Measurements from ENCODE around the gene RGS8. TPM values are rescaled to one million over a fixed set of nuclear protein-coding genes. Genes with fewer than 3 reads are reported as not detected.

The RGS8 gene
- total and polyA plus RNA-seq, 10 of the 15 experiments (the other 5 are each of a cell fraction or from before 2014, with no cell fraction given), result 0.03 to 0.62 (median 0.33) TPM

DNA sequence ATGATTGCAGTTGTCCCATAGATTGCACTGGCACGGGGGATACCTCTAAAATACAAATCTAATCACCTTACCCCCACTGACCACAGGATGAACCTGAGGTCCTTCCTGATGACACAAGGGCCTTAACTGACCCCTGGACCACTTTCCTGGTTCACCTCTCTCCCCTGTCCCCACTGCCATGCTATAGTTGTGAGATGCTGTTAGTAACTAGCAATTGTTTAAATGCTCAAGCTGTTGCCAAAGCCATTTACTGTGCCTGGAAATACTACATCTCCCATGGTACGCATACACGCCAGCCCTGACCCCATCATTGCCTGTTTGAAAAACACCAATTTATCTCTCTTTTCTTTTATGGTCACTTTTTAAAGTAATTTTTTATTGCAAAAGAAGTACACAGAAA lies 29.1 kb upstream of the RGS8 start:
- 67% methylated on average over 3 of the region's 3 CpGs for WGBS (ENCODE audit: insufficient coverage, insufficient replicate concordance, low lambda C conversion rate, missing lambda C conversion rate)
- DNase-seq (ENCODE audit: low read depth, low spot score), result no peak
- in situ Hi-C loops (cut with MboI) (no loop called here), intact Hi-C loops (cut with micrococcal nuclease; ENCODE audit: unreplicated experiment) (no loop called here)
- H3K36me3 ChIP-seq (ENCODE audit: control insufficient read depth in 2 of 2, insufficient read depth in 2 of 2, low read length in 1 of 2), result no peaks in the 10 kb centered on the region
- SMC1A ChIA-PET (ENCODE audit: uncharacterized antibody, unreplicated experiment), result interaction anchor here (0.7 to 1.4 kb wide), 3 partner anchors 10 to 64 kb away, joined by 3 to 4 read pairs (median 3); no protein-coding TSS in a partner anchor
- H3K79me2 ChIP-seq (ENCODE audit: control insufficient read depth, insufficient read depth, low read length), result no peaks in the 10 kb centered on the region
- no peaks in the 10 kb centered on the region for H3K9me3 ChIP-seq (replicated peaks; ENCODE audit: control insufficient read depth, insufficient read depth, low read length)
- H4K20me1 ChIP-seq (ENCODE audit: control insufficient read depth, insufficient read depth), result no peaks in the 10 kb centered on the region
- FAIRE-seq, result no peak
- no peaks in the 10 kb centered on the region for H3K27me3 ChIP-seq (replicated peaks in 1 of 2; ENCODE audit: control insufficient read depth in 2 of 2, insufficient read depth in 2 of 2, low read length in 1 of 2)
- H3K4me1 ChIP-seq (ENCODE audit: control insufficient read depth, insufficient read depth, low read length), result peaks cover 3% of the 10 kb centered on the region
- RAD21 ChIA-PET (ENCODE audit: unreplicated experiment), result interaction anchor here (0.6 kb wide), 1 partner anchor 22 kb away, joined by 6 read pairs; no protein-coding TSS in a partner anchor
- no peak overlapping the region for H3K4me3 ChIP-seq
- CTCF ChIA-PET, result interaction anchor here (0.7 kb wide), 1 partner anchor 85 kb away, joined by 3 read pairs; no protein-coding TSS in a partner anchor
- H3K4me2 ChIP-seq (ENCODE audit: control insufficient read depth, insufficient read depth), result no peak overlapping the region
- no TSS peak for BruUV-seq (replicated peaks)
- H3K9ac ChIP-seq (ENCODE audit: control insufficient read depth, insufficient read depth, low read length), result no peak overlapping the region
- no peak overlapping the region for H3K27ac ChIP-seq (ENCODE audit: control insufficient read depth, insufficient read depth)
- ATAC-seq, result no peak
- POLR2A ChIA-PET, result no interaction called here
- H2AFZ ChIP-seq (ENCODE audit: control insufficient read depth, low read depth, low read length), result no peak overlapping the region
- TF ChIP-seq, protein P1, sequence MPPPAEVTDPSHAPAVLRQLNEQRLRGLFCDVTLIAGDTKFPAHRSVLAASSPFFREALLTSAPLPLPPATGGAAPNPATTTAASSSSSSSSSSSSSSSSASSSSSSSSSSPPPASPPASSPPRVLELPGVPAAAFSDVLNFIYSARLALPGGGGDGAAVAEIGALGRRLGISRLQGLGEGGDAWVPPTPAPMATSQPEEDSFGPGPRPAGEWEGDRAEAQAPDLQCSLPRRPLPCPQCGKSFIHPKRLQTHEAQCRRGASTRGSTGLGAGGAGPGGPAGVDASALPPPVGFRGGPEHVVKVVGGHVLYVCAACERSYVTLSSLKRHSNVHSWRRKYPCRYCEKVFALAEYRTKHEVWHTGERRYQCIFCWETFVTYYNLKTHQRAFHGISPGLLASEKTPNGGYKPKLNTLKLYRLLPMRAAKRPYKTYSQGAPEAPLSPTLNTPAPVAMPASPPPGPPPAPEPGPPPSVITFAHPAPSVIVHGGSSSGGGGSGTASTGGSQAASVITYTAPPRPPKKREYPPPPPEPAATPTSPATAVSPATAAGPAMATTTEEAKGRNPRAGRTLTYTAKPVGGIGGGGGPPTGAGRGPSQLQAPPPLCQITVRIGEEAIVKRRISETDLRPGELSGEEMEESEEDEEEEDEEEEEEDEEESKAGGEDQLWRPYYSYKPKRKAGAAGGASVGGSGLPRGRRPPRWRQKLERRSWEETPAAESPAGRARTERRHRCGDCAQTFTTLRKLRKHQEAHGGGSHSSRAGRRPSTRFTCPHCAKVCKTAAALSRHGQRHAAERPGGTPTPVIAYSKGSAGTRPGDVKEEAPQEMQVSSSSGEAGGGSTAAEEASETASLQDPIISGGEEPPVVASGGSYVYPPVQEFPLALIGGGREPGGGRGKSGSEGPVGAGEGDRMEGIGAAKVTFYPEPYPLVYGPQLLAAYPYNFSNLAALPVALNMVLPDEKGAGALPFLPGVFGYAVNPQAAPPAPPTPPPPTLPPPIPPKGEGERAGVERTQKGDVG (CRISPR knock-in tag; IDR thresholded peaks at IDR 0.05), result no peak
- TF ChIP-seq, protein P2, sequence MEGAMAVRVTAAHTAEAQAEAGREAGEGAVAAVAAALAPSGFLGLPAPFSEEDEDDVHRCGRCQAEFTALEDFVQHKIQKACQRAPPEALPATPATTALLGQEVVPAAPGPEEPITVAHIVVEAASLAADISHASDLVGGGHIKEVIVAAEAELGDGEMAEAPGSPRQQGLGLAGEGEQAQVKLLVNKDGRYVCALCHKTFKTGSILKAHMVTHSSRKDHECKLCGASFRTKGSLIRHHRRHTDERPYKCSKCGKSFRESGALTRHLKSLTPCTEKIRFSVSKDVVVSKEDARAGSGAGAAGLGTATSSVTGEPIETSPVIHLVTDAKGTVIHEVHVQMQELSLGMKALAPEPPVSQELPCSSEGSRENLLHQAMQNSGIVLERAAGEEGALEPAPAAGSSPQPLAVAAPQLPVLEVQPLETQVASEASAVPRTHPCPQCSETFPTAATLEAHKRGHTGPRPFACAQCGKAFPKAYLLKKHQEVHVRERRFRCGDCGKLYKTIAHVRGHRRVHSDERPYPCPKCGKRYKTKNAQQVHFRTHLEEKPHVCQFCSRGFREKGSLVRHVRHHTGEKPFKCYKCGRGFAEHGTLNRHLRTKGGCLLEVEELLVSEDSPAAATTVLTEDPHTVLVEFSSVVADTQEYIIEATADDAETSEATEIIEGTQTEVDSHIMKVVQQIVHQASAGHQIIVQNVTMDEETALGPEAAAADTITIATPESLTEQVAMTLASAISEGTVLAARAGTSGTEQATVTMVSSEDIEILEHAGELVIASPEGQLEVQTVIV (IDR thresholded peaks at IDR 0.05; ENCODE audit: borderline replicate concordance, partially characterized antibody), result no peak
- TF ChIP-seq MTA2 (IDR thresholded peaks at IDR 0.05; ENCODE audit: low read depth) (no peak), CEBPZ (IDR thresholded peaks at IDR 0.05; ENCODE audit: low read depth, low read length) (no peak), SREBF2 (IDR thresholded peaks at IDR 0.05; ENCODE audit: low read length) (no peak), ESRRA (IDR thresholded peaks at IDR 0.05; ENCODE audit: low read length) (no peak), TBL1XR1 (IDR thresholded peaks at IDR 0.05; ENCODE audit: low read depth, low read length) (no peak), MYC (IDR thresholded peaks at IDR 0.05; ENCODE audit: insufficient read depth, insufficient read length, insufficient replicate concordance, low read length, severe bottlenecking) (no peak), POLR2AphosphoS2 (IDR thresholded peaks at IDR 0.05; ENCODE audit: low read depth, low read length) (no peak)
- TF ChIP-seq, protein P3, sequence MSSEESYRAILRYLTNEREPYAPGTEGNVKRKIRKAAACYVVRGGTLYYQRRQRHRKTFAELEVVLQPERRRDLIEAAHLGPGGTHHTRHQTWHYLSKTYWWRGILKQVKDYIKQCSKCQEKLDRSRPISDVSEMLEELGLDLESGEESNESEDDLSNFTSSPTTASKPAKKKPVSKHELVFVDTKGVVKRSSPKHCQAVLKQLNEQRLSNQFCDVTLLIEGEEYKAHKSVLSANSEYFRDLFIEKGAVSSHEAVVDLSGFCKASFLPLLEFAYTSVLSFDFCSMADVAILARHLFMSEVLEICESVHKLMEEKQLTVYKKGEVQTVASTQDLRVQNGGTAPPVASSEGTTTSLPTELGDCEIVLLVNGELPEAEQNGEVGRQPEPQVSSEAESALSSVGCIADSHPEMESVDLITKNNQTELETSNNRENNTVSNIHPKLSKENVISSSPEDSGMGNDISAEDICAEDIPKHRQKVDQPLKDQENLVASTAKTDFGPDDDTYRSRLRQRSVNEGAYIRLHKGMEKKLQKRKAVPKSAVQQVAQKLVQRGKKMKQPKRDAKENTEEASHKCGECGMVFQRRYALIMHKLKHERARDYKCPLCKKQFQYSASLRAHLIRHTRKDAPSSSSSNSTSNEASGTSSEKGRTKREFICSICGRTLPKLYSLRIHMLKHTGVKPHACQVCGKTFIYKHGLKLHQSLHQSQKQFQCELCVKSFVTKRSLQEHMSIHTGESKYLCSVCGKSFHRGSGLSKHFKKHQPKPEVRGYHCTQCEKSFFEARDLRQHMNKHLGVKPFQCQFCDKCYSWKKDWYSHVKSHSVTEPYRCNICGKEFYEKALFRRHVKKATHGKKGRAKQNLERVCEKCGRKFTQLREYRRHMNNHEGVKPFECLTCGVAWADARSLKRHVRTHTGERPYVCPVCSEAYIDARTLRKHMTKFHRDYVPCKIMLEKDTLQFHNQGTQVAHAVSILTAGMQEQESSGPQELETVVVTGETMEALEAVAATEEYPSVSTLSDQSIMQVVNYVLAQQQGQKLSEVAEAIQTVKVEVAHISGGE (CRISPR knock-in tag; IDR thresholded peaks at IDR 0.05), result no peak

Data from GM12878 (cell line).